GM12865 (cell line): ENCODE results near the gene ADAT3.

Source experiments
- DNase-seq: peaks from one replicate; pipeline ENCODE4 v3.0.0; 2010; ENCODE audit warnings: low read depth
- H3K4me3 ChIP-seq: 2 replicates; pipeline ENCODE4 v1.5.1; 2011; ENCODE audit warnings: mild to moderate bottlenecking, low read depth, low read length, control low read depth
- CTCF ChIP-seq: IDR thresholded peaks from 2 replicates; pipeline ENCODE4 v1.5.1; 2011; ENCODE audit warnings: low read length, control low read depth, low read depth, inconsistent platforms; ENCODE audit not compliant: insufficient read depth; ENCODE audit errors: missing control alignments

ADAT3 gene

GRCh38 chr19:1936430-1936829, 31.2 kb downstream of the ADAT3 start:
- no peak for DNase-seq
- TF ChIP-seq CTCF = no peak
- H3K4me3 ChIP-seq = no peak overlapping the region

GRCh38 chr19:1936916-1937610, 31.9 kb downstream of the ADAT3 start:
- no peak overlapping the region for H3K4me3 ChIP-seq
- no peak for TF ChIP-seq CTCF
- no peak for DNase-seq

GRCh38 chr19:1938071-1938470, 32.9 kb downstream of the ADAT3 start:
- DNase-seq = no peak
- TF ChIP-seq CTCF = no peak

GRCh38 chr19:1941146-1942077, 36.2 kb downstream of the ADAT3 start, which contains the start of gene CSNK1G2:
TSS of gene CSNK1G2 (plus strand) at chr19:1941172. CDS start at chr19:1969773, 28,601 bp downstream.
- DNase-seq = no peak

More at GRCh38 chr19:1938071-1938470, 32.9 kb downstream of the ADAT3 start:
- H3K4me3 ChIP-seq = no peak overlapping the region

GRCh38 chr19:1942078-1942933, 37.1 kb downstream of the ADAT3 start:
- no peak for TF ChIP-seq CTCF
- peak overlapping the region; percentile 74 for H3K4me3 ChIP-seq
- peak; percentile 83 for DNase-seq

More at GRCh38 chr19:1941146-1942077, 36.2 kb downstream of the ADAT3 start, which contains the start of gene CSNK1G2:
- peak; percentile 27 for TF ChIP-seq CTCF
- H3K4me3 ChIP-seq = peak within 1 kb of the TSS; percentile 74

GRCh38 chr19:1942934-1943555, 37.8 kb downstream of the ADAT3 start:
- DNase-seq = peak; percentile 41
- peak overlapping the region; percentile 74 for H3K4me3 ChIP-seq
- no peak for TF ChIP-seq CTCF
